Peyer's patch (tissue), 4 donors: ENCODE measurements around the gene STMN3. TPM values are rescaled to one million over a fixed set of nuclear protein-coding genes. Genes with fewer than 3 reads are reported as not detected.
"Not testable (repeated sequence)": the region's sequence is repeated elsewhere in the genome, so short reads cannot be mapped to it uniquely, and the experiment has no call there.

Experiments used
- DNase-seq, 3 donors: peaks; one replicate each; pipeline ENCODE4 v3.0.0-alpha.2; 2017 to 2019
- H3K27ac ChIP-seq, 4 donors: fragments of 200-600 bp; sonication (generic); one replicate each; pipeline ENCODE4 v1.5.1; 2016 to 2019
- H3K27me3 ChIP-seq, 2 donors: fragments of 200-600 bp; sonication (generic); one replicate each; pipeline ENCODE4 v1.5.1; 2019
- H3K36me3 ChIP-seq, 3 donors: fragments of 200-600 bp; sonication (generic); one replicate each; pipeline ENCODE4 v1.5.1; 2016 to 2019
- H3K4me1 ChIP-seq, 4 donors: fragments of 200-600 bp; sonication (generic); one replicate each; pipeline ENCODE4 v1.5.1; 2016 to 2019
- H3K4me3 ChIP-seq, 4 donors: fragments of 200-600 bp; sonication (generic); 1 replicate in 3 of 4; 2 replicates in 1 of 4; pipeline ENCODE4 v1.5.1; 2016 to 2019; ENCODE audit warnings: mild to moderate bottlenecking in 1 of 4
- H3K9me3 ChIP-seq, 4 donors: fragments of 200-600 bp; sonication (generic); one replicate each; pipeline ENCODE4 v1.5.1; 2016 to 2019; ENCODE audit warnings: mild to moderate bottlenecking in 1 of 4
- CTCF ChIP-seq, 6 experiments: fragments of 450-650 bp in 4 of 6; fragments of 200-600 bp in 2 of 6; sonication (generic) in 1 of 6; IDR thresholded peaks; one replicate each; pipeline ENCODE4 v1.5.1; 2017 to 2019; ENCODE audit warnings: antibody characterized with exemption in 6 of 6, mild to moderate bottlenecking in 3 of 6, moderate library complexity in 1 of 6
- POLR2A ChIP-seq, 2 donors: fragments of 450-650 bp; IDR thresholded peaks; one replicate each; pipeline ENCODE4 v1.5.1; 2017; ENCODE audit warnings: antibody characterized with exemption in 2 of 2, mild to moderate bottlenecking in 2 of 2, moderate library complexity in 2 of 2
- total RNA-seq, 4 donors: library from RNA; depleted of rRNA; stranded (reverse); fragments of >200 nt; gene quantifications; one replicate each; pipeline ENCODE4 v1.1.0, GENCODE V29; 2016

STMN3 gene
- total RNA-seq, 4 donors from 2014 or later, result 3.4 to 23.1 (median 5.6) TPM

- Histone ChIP-seq H3K9me3 (no peaks in the 10 kb centered on the region), H3K4me1 (no peaks in the 10 kb centered on the region), H3K27ac (no peak overlapping the region), H3K36me3 (peaks cover 0 to 15% (median 0%) of the 10 kb centered on the region in 3 donors), H3K4me3 (no peak overlapping the region), H3K27me3 (no peaks in the 10 kb centered on the region)
- DNase-seq, result no peak
- TF ChIP-seq CTCF (IDR thresholded peaks at IDR 0.05), result no peak
- TF ChIP-seq POLR2A (IDR thresholded peaks at IDR 0.05), result no peak
Measured at GRCh38 chr20:63611646-63612045, 41.6 kb downstream of the STMN3 start.

- TF ChIP-seq CTCF (IDR thresholded peaks at IDR 0.05), result no peak
- TF ChIP-seq POLR2A (IDR thresholded peaks at IDR 0.05), result no peak
- Histone ChIP-seq H3K36me3 (peaks cover 0 to 8% (median 0%) of the 10 kb centered on the region in 3 donors), H3K27ac (no peak overlapping the region), H3K4me3 (no peak overlapping the region), H3K9me3 (no peaks in the 10 kb centered on the region), H3K4me1 (no peaks in the 10 kb centered on the region), H3K27me3 (no peaks in the 10 kb centered on the region)
- DNase-seq, result no peak
Measured at GRCh38 chr20:63610581-63611435, 42.4 kb downstream of the STMN3 start.

- H3K36me3 ChIP-seq, result peaks cover 0 to 17% (median 3%) of the 10 kb centered on the region in 3 donors
- H3K27ac ChIP-seq, result no peak overlapping the region
- no peak overlapping the region for H3K4me3 ChIP-seq
- no peak for TF ChIP-seq POLR2A (IDR thresholded peaks at IDR 0.05)
- no peak for TF ChIP-seq CTCF (IDR thresholded peaks at IDR 0.05)
- DNase-seq, result no peak
- H3K4me1 ChIP-seq, result no peaks in the 10 kb centered on the region
- H3K27me3 ChIP-seq, result no peaks in the 10 kb centered on the region
- H3K9me3 ChIP-seq, result no peaks in the 10 kb centered on the region
Measured at GRCh38 chr20:63606686-63607085, 46.5 kb downstream of the STMN3 start.

- Histone ChIP-seq H3K36me3 (peaks cover 0 to 58% (median 3%) of the 10 kb centered on the region in 3 donors), H3K4me3 (no peak overlapping the region), H3K9me3 (no peaks in the 10 kb centered on the region), H3K27me3 (no peaks in the 10 kb centered on the region), H3K4me1 (no peaks in the 10 kb centered on the region), H3K27ac (no peak overlapping the region)
- TF ChIP-seq CTCF (IDR thresholded peaks at IDR 0.05), result no peak
- TF ChIP-seq POLR2A (IDR thresholded peaks at IDR 0.05), result no peak
- no peak for DNase-seq
Measured at GRCh38 chr20:63602321-63602720, 50.9 kb downstream of the STMN3 start.

- H3K9me3 ChIP-seq, H3K27me3 ChIP-seq, H3K4me3 ChIP-seq, H3K4me1 ChIP-seq, DNase-seq, H3K27ac ChIP-seq: not testable (repeated sequence)
- peaks cover 0 to 64% (median 3%) of the 10 kb centered on the region in 3 donors for H3K36me3 ChIP-seq
Measured at GRCh38 chr20:63601679-63602078, 51.5 kb downstream of the STMN3 start.

- H3K9me3 ChIP-seq, result no peaks in the 10 kb centered on the region
- no peak for TF ChIP-seq POLR2A (IDR thresholded peaks at IDR 0.05)
- no peak for TF ChIP-seq CTCF (IDR thresholded peaks at IDR 0.05)
- peaks cover 0 to 79% (median 3%) of the 10 kb centered on the region in 3 donors for H3K36me3 ChIP-seq
Measured at GRCh38 chr20:63599396-63600050, 53.7 kb downstream of the STMN3 start.

More at GRCh38 chr20:63599396-63600050, 53.7 kb downstream of the STMN3 start:
- Histone ChIP-seq H3K27me3 (no peaks in the 10 kb centered on the region), H3K27ac (no peak overlapping the region), H3K4me1 (no peaks in the 10 kb centered on the region), H3K4me3 (no peak overlapping the region)
- DNase-seq, result no peak
